Activated naive CD4-positive, alpha-beta T cell treated with anti-CD3 and anti-CD28 coated beads for 36 hours (primary cell): Measurements from ENCODE around the gene DKK2. TPM values are rescaled to one million over a fixed set of nuclear protein-coding genes. Genes with fewer than 3 reads are reported as not detected.

Experiments
- CTCF ChIA-PET: fragments of 350-600 bp; sonication (Branson Sonifier 250); formaldehyde crosslinking; loops from one replicate; lab custom pipeline; 2021; ENCODE audit warnings: antibody characterized with exemption; lab: Charles Lee
- DNase-seq: peaks from one replicate; pipeline ENCODE4 v3.0.0-alpha.2; 2020
- H3K27ac Mint-ChIP-seq: one replicate; pipeline ENCODE4 v1.8.0; 2021; ENCODE audit warnings: mild to moderate bottlenecking, mixed read lengths
- H3K27me3 Mint-ChIP-seq: one replicate; pipeline ENCODE4 v1.8.0; 2021; ENCODE audit warnings: low read depth, mixed read lengths
- H3K36me3 Mint-ChIP-seq: one replicate; pipeline ENCODE4 v1.8.0; 2021; ENCODE audit warnings: low read depth, mixed read lengths
- H3K4me1 Mint-ChIP-seq: one replicate; pipeline ENCODE4 v1.8.0; 2021; ENCODE audit warnings: low read depth, mixed read lengths
- H3K4me3 Mint-ChIP-seq: one replicate; pipeline ENCODE4 v1.8.0; 2021; ENCODE audit warnings: mild to moderate bottlenecking, moderate library complexity, mixed read lengths
- H3K9me3 Mint-ChIP-seq: one replicate; pipeline ENCODE4 v1.8.0; 2021; ENCODE audit warnings: mixed read lengths
- intact Hi-C: fragments of 100-400 bp; cut with micrococcal nuclease; formaldehyde crosslinking; loops from one replicate; pipeline ENCODE4 v1.15.1; 2023
- total RNA-seq, 2 experiments: library from RNA; stranded (reverse); gene quantifications; one replicate each; pipeline ENCODE4 v1.2.3, GENCODE V29; 2021

Gene DKK2
- total RNA-seq, 2 experiments from 2014 or later = not detected

DNA sequence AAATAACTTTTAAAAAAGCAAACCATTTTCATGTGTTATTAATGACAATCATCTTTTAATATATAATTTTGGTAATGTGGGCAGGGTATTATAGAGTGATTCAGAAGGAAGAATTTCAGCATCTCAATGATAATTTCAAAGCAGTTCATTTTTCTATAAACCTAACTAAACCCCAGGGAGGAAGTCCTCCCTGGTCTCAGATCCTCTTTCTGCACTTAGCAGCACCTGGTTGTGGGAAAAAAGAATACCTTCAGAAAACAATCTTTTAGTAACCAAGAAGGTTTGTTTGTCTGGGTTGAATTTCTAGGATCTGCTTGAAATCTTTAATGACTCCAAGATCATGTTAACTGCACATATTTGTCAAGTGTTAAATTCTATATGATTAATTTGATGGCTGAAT lies 29.9 kb downstream of the DKK2 start:
- H3K27ac Mint-ChIP-seq = no peak overlapping the region
- no peak for DNase-seq
- no peaks in the 10 kb centered on the region for H3K9me3 Mint-ChIP-seq
- CTCF ChIA-PET = no interaction called here
- intact Hi-C loops = no loop called here
- H3K36me3 Mint-ChIP-seq = no peaks in the 10 kb centered on the region
- H3K27me3 Mint-ChIP-seq = no peaks in the 10 kb centered on the region
- H3K4me3 Mint-ChIP-seq = no peak overlapping the region
- H3K4me1 Mint-ChIP-seq = no peaks in the 10 kb centered on the region

DNA sequence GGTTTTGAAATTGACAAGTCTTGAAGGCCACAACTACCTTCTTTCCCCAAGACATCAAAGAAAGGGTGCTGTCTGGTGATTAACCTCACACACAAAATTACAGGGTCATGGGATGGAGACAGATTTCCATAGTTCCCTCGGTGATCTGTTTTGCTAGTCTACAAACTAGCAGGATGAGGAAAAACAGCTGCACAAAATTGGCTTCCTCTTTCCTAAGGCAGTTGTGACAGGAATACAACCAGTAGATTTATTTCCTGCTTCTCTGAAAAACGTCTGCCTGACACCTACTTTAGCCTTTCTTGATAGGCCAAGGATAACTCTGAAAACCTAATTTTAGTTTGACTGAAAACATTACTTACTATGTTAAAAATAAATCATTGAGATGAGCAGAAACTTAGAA lies 39.6 kb downstream of the DKK2 start:
- CTCF ChIA-PET = no interaction called here
- DNase-seq = no peak
- H3K9me3 Mint-ChIP-seq = no peaks in the 10 kb centered on the region
- H3K4me3 Mint-ChIP-seq = no peak overlapping the region
- no peak overlapping the region for H3K27ac Mint-ChIP-seq
- intact Hi-C loops = no loop called here
- H3K4me1 Mint-ChIP-seq = no peaks in the 10 kb centered on the region
- H3K36me3 Mint-ChIP-seq = no peaks in the 10 kb centered on the region
- no peaks in the 10 kb centered on the region for H3K27me3 Mint-ChIP-seq

DNA sequence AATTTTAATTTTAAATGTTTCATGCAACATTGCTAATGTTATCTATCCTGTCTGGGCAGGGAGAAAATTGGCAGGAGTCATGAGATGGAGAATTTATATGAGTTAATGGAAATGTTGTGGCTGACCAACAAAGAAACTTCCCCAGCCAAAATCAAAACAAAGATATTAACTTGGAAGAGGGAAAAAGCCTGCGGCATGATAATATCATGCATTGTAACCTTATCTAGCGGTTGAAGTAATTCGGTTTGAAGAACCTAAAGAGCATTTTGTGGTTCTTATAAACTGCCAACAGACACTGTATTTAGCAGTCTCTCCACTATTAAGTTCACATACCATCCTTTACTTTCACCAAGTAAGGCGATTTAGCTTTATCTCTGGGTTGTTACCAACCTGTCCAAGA lies 42.3 kb downstream of the DKK2 start:
- Mint-ChIP-seq H3K36me3 (no peaks in the 10 kb centered on the region), H3K27me3 (no peaks in the 10 kb centered on the region), H3K27ac (no peak overlapping the region), H3K4me1 (no peaks in the 10 kb centered on the region), H3K9me3 (no peaks in the 10 kb centered on the region), H3K4me3 (no peak overlapping the region)
- intact Hi-C loops = no loop called here
- CTCF ChIA-PET = no interaction called here
- no peak for DNase-seq

DNA sequence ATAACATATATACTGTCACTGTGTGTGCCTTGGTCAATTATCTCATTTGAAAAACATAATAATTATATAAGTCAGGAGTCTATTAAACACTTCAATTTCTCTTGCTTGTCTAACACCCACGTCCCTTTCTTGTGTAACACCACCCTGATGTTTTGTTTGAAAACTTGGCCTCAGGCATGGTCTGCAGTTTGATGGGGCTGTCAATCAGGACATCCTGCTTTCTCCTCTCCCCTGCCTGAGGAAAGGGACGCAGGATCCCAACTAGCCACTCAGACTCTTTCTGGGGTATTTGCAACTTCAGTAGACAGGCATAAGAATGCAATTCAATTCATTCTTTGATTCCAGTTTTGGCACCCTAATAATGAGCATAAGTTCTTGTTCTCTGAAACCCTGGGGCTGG lies 48.8 kb downstream of the DKK2 start:
- H3K36me3 Mint-ChIP-seq = no peaks in the 10 kb centered on the region
- H3K9me3 Mint-ChIP-seq = no peaks in the 10 kb centered on the region
- no peak overlapping the region for H3K4me3 Mint-ChIP-seq
- DNase-seq = no peak
- CTCF ChIA-PET = no interaction called here
- no peaks in the 10 kb centered on the region for H3K27me3 Mint-ChIP-seq
- intact Hi-C loops = no loop called here
- H3K27ac Mint-ChIP-seq = no peak overlapping the region
- H3K4me1 Mint-ChIP-seq = no peaks in the 10 kb centered on the region

DNA sequence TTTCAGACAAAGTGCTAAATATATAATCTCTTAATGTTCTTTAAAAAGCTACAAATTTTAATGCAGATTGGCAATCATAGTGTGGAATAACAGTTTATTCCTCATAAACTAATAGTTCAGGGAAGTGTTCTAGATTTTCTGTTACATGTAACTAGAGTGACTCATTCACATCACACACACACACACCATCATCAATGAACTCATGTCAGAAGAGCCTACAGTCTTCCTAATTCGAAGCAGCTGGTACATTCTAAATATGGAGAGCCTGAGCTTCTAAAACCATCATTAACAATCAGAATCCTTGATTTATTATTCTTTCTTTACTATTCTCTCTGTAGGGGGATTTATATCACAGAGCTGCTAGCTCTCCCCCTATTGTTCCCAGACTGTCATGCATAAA lies 49.6 kb downstream of the DKK2 start:
- no peak overlapping the region for H3K27ac Mint-ChIP-seq

DNA sequence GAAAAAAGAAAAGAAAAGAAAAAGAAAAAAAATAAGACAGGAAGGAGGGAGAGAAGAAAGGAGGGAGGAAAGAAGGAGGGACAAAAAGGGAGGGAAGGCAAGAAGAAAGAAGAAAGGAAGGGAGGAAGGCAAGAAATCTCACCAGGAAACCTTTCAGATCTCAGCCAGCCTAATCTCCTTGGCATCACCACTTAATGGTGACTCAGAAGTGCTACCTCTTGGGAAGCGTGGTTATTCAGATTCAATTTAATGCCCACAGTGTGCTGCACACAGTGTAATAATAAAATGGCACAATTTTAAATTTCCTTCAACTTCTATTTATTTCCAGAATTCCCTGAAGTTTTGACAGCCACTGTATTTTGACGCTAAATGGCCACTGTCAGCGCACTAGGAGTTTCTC lies 50.3 kb downstream of the DKK2 start:
- Mint-ChIP-seq H3K27me3 (no peaks in the 10 kb centered on the region), H3K36me3 (no peaks in the 10 kb centered on the region), H3K4me1 (no peaks in the 10 kb centered on the region), H3K27ac (no peak overlapping the region), H3K9me3 (no peaks in the 10 kb centered on the region), H3K4me3 (no peak overlapping the region)
- intact Hi-C loops = no loop called here
- CTCF ChIA-PET = no interaction called here
- DNase-seq = no peak

More for the DNA sequence above, 49.6 kb downstream of the DKK2 start:
- DNase-seq = no peak
- no peaks in the 10 kb centered on the region for H3K4me1 Mint-ChIP-seq
- H3K4me3 Mint-ChIP-seq = no peak overlapping the region
- CTCF ChIA-PET = no interaction called here
- no peaks in the 10 kb centered on the region for H3K27me3 Mint-ChIP-seq
- intact Hi-C loops = no loop called here
- no peaks in the 10 kb centered on the region for H3K36me3 Mint-ChIP-seq
- H3K9me3 Mint-ChIP-seq = no peaks in the 10 kb centered on the region

DNA sequence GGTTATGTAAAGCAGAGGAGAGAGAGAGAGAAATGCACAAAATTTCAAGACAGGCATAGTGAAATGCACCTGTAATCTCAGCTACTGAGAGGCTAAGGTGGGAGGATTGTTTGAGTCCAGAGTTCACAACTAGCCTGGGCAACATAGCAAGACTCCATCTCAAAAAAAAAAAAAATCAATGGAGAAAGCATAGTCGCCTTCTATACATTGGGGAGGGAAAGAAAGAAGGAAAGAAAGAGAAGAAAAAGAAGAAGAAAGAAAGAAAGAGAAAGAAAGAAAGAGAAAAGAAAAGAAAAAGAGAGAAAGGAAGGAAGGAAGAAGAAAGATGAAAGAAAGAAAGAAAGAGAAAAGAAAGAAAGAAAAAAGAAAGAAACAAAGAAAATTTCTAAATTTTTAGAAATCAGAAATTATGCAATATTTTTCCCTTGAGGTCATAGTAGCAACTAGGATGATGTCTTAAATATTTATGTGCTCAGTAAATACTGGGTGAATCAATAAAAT lies 53.4 kb downstream of the DKK2 start:
- H3K27ac Mint-ChIP-seq = no peak overlapping the region
- CTCF ChIA-PET = no interaction called here
- no peaks in the 10 kb centered on the region for H3K4me1 Mint-ChIP-seq
- no peaks in the 10 kb centered on the region for H3K27me3 Mint-ChIP-seq
- no peak for DNase-seq
- intact Hi-C loops = no loop called here
- H3K9me3 Mint-ChIP-seq = no peaks in the 10 kb centered on the region
- H3K4me3 Mint-ChIP-seq = no peak overlapping the region
- H3K36me3 Mint-ChIP-seq = no peaks in the 10 kb centered on the region

DNA sequence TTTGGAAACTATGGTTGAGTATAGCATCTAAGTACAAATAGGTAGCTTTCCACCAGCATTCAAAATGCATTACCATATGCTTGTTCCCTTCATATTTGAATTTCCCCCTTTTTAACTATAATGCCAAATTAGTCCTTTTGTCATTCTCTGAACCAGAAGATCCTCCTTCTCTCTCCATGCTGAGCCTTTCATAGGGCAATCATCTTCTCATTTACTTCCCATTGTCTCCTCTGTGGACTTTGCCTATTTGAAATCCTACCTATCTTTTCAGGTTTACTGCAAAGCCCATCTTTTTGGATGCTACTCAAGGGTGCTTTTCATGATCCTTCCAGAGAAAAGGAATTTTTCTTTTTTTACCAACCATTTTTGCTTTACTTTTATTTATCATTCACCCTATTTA lies 54.7 kb downstream of the DKK2 start:
- Mint-ChIP-seq H3K4me1 (no peaks in the 10 kb centered on the region), H3K36me3 (no peaks in the 10 kb centered on the region), H3K27me3 (no peaks in the 10 kb centered on the region), H3K4me3 (no peak overlapping the region), H3K27ac (no peak overlapping the region), H3K9me3 (no peaks in the 10 kb centered on the region)
- intact Hi-C loops = no loop called here
- CTCF ChIA-PET = no interaction called here
- DNase-seq = no peak

DNA sequence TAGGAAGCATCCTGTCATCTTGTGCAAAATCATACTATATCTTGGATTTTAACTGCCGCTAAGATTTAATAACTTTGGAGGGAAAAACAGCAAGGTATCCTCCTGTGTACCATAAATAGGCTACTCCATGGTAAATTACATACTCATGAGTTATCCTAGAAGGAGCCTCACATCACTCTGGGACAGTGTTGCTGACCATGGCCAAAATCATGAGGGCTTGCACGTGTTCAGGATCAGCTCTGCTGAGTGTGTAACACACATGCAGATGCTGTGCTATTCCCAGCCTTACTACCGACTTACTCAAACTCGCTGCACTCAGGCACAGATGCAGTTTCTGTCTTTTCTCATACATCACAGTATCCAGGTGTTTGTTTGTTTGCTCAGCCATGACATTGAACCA lies 56.6 kb downstream of the DKK2 start:
- no peak overlapping the region for H3K4me3 Mint-ChIP-seq
- no peaks in the 10 kb centered on the region for H3K27me3 Mint-ChIP-seq
- intact Hi-C loops = no loop called here
- no peaks in the 10 kb centered on the region for H3K9me3 Mint-ChIP-seq
- no peaks in the 10 kb centered on the region for H3K4me1 Mint-ChIP-seq
- H3K27ac Mint-ChIP-seq = no peak overlapping the region
- CTCF ChIA-PET = no interaction called here
- no peaks in the 10 kb centered on the region for H3K36me3 Mint-ChIP-seq
- no peak for DNase-seq

DNA sequence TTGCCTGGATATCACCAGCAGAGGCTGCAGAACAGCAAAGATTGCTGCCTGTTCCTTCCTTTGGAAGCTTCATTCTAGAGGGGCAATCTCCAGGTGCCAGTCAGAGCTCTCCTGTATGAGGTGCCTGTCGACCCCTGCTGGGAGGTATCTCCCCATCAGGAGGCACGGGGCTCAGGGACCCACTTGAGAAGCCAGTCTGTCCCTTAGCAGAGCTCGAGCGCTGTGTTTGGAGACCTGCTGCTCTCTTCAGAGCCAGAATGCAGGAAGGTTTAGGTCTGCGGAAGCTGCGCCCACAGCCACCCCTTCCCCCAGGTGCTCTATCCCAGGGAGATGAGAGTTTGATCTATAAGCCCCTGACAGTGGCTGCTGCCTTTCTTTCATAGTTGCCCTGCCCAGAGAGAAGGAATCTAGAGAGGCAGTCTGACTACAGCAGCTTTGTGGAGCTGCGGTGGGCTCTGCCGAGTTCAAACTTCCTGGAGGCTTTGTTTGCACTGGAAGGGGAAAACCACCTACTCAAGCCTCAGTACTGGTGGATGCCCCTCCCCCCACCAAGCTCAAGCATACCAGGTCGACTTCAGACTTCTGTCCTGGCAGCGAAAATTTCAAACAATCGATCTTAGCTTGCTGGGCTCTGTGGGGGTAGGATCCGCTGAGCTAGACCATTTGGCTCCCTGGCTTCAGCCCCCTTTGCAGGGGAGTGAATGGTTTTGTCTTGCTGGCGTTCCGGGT lies 57.9 kb downstream of the DKK2 start:
- intact Hi-C loops = no loop called here
- H3K27me3 Mint-ChIP-seq = no peaks in the 10 kb centered on the region
- CTCF ChIA-PET = no interaction called here
- H3K4me3 Mint-ChIP-seq = no peak overlapping the region
- H3K9me3 Mint-ChIP-seq = peaks cover 5% of the 10 kb centered on the region
- H3K4me1 Mint-ChIP-seq = no peaks in the 10 kb centered on the region
- no peaks in the 10 kb centered on the region for H3K36me3 Mint-ChIP-seq
- H3K27ac Mint-ChIP-seq = no peak overlapping the region
- no peak for DNase-seq

DNA sequence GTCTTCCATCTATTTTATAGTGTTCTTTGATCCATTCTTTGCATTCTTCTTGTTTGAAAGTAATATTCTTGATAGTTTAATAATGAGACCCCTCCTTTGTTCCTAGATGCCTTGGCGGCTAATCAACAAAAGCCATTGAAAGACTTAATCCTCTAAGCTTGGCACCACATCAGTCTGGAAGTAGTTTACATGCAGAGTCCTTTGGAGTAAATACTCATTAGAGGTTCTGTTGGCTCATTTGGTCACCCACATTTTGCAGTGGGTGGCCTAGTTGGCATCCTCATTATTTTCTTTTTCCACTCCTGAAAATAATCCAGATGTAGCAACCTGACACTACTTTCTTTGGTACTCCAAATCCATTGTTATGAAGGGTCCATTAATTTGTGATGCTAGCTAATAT lies 64.5 kb downstream of the DKK2 start:
- DNase-seq = no peak
- Mint-ChIP-seq H3K27me3 (peaks cover 3% of the 10 kb centered on the region), H3K36me3 (no peaks in the 10 kb centered on the region), H3K4me1 (no peaks in the 10 kb centered on the region), H3K9me3 (peaks cover 11% of the 10 kb centered on the region), H3K4me3 (no peak overlapping the region), H3K27ac (no peak overlapping the region)
- CTCF ChIA-PET = no interaction called here
- intact Hi-C loops = no loop called here

DNA sequence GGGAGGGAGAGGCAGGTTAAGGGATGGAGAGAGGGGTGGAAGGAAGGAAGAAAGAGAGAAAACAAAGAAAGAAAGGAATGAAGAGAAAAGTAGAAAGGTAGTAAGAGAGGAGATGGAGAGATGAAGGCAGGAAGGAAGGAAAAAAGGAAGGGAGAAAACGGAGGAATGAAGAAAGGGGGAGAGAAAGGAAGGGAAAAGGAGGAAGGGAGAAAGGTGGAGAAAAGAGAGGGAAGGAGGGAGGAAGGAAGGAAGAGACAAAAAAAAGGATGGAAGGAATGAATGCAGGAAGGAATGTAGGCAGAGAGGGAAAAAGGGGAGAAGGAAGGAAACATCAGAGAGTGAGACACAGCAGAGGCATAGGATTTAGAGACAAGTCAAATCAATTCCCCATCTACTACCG lies 68.2 kb downstream of the DKK2 start:
- Mint-ChIP-seq H3K4me3 (no peak overlapping the region), H3K27ac (no peak overlapping the region), H3K9me3 (peaks cover 5% of the 10 kb centered on the region), H3K4me1 (no peaks in the 10 kb centered on the region), H3K27me3 (peaks cover 3% of the 10 kb centered on the region), H3K36me3 (no peaks in the 10 kb centered on the region)
- DNase-seq = no peak
- intact Hi-C loops = no loop called here
- CTCF ChIA-PET = no interaction called here

DNA sequence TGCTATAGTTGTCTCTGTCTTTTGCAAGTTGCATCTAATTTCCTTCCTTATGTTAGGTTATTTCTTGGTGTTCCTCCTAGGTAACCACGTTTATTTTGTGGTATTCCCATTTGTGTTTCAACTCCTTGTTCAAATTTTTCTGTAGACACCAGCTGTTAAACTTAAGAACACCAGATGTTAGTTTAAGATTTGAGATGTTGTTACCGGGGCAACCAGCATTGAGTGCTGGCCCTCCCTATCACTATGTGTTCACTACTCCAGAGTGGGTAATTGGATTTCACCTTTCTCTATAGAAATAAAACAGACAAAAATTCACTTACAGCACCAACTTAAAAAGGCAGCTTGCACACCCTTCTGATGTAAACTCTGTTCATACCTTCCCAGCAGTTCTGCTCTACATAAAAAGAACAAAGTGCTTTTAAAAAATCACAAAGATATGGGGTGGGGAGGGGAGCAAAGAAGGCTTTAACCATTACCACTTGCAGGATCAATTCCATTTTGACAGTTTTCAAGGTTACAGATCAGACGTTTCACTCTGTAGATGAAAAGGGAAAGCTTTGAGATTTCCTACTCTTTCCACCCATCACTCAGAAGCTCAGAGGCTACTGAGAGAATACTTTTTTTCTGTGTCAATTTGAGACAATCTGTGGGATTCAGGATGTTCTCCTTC lies 82.9 kb downstream of the DKK2 start:
- intact Hi-C loops = no loop called here
- Mint-ChIP-seq H3K27me3 (no peaks in the 10 kb centered on the region), H3K4me1 (no peaks in the 10 kb centered on the region), H3K27ac (no peak overlapping the region), H3K4me3 (no peak overlapping the region), H3K36me3 (no peaks in the 10 kb centered on the region), H3K9me3 (no peaks in the 10 kb centered on the region)
- CTCF ChIA-PET = no interaction called here
- DNase-seq = no peak
